HG03175 (cell line): ENCODE results near the gene MBLAC1.

Experiments used
- ATAC-seq: cut with Tn5 transposase; IDR thresholded peaks from one replicate; pipeline ENCODE4 v1.9.1; 2021; ENCODE audit warnings: mild to moderate bottlenecking, moderate library complexity; ENCODE audit not compliant: unreplicated experiment

MBLAC1 gene

DNA sequence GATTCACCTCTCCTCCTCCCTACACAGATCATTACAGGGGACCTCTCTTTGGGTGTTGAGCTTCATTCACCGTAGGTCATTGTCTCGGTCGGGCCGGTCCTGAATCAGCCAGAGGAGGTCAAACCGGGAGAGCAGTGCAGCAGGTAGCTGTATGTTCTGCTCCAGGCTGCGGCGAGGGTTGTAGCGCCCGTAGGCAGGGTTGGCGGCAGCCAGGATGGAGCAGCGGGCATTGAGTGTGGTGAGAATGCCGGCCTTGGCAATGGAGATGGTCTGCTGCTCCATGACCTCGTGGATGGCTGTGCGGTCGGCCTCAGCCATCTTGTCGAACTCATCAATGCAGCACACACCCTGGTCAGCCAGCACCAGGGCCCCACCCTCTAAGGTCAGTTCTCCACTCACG, 31.1 kb upstream of the MBLAC1 start:
- no peak for ATAC-seq

DNA sequence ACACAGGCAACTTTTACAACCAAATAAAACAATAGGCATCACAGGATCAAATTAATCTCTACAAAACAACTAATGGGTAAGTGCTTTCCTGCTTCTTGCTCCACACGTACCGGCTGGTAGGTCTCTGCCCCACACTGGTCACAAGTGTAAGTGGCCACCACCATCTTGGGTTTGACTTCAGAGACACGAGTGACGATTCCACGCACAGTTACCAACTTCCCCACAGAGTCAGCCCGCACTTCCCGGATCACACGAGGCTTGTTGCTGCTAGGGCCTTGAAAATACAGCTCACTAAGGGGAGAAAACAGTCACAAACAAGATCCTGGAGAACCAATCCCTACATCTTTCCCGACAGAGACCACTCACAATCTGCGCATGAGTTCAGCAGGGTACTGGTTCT, 27.9 kb upstream of the MBLAC1 start:
- no peak for ATAC-seq

DNA sequence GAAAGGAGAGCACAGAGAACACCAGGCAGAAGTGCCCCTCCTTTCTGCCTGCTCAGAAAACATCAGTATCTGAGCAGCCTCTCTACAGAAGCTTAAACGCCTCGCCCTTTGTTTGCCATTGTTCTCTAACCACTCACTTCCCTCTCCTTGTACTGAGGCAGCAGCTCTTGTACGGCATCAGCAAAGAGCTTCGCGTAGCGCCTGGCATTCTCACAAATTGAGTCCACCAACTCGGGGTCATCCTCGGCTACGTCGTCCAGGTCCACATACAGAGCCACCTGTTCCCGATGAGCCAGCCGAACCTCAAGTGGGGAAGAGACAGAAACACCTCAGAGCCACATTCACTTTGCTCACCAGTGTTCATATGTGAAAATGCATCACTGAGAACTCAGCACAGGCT, 27.3 kb upstream of the MBLAC1 start:
- ATAC-seq, result no peak

DNA sequence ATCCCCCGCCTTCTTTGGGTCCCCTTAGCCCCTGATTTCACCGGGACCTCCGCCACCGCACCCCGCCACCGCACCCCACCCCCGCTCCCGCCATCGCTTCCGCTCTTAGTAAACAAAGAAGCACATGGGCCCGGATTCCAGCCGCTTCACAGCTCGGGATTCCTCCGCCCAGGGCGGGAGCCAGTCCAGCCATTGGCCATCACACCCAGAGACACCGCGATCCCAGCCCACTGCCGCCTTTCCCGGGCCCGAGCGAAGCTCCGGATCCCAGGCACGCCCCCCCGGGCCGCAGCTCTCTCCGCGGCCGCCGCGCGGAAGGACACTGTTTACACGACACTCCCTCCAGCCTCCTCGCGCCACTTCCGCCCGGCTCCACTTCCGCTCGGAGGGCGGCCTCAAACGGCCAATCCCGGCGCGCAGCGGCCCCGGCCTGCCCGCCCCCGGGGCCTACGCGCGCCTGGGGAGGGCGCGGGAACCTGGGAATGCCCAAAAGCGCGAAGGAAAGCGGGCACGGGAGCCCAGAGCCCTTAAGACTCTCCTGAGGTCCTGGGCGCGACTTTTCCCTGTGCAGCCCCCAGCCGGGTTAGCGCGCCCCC, 26.2 kb upstream of the MBLAC1 start:
- peak; percentile 65 for ATAC-seq

DNA sequence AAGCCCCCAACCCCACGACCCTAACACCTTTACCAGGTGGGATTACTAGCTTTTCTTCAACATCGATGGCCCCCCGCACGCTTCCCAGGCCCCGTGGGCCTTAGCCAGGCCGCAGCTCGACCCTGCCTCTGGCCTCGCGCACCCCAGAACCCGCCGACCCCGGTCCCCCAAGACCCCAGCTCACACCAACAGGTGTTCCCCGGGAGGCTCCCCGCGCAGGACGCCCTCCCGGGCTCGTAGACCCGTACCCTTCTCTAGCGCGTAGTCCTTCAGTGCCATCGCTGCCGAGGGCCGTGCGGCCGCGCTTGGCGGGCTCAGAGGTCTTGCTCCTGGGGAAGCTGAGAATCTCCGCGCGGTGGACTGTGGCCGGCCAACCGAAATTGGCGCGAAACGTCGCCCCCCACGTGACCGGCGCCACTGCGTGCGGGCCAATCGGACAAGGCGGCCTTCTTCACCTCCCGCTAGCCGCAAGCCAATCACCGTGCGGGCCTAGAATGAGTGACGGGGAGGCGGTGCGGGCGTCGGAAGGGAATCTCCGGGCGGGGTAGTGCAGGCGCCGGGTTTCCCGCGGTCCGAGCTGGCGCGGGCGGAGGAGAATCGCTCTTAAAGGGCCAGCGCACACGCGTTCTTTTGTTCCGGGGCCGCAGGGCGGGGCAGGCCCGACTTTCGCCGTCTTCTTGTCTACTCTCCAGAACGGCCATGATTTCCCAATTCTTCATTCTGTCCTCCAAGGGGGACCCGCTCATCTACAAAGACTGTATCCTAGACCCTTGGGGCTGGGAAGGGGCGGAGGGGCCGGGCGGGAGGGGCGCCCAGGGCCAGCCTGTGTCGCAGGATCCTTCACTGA, 25.5 kb upstream of the MBLAC1 start, which contains the start of the genes AP4M1 and MCM7:
TSS of gene AP4M1 (plus strand) at position 628 of the 847 bp plus-strand sequence. CDS start at position 700, 72 bp downstream.
TSS of gene MCM7 (minus strand) at position 382 of the 847 bp plus-strand sequence. CDS start at position 279, 103 bp downstream.
- peak; percentile 87 for ATAC-seq

DNA sequence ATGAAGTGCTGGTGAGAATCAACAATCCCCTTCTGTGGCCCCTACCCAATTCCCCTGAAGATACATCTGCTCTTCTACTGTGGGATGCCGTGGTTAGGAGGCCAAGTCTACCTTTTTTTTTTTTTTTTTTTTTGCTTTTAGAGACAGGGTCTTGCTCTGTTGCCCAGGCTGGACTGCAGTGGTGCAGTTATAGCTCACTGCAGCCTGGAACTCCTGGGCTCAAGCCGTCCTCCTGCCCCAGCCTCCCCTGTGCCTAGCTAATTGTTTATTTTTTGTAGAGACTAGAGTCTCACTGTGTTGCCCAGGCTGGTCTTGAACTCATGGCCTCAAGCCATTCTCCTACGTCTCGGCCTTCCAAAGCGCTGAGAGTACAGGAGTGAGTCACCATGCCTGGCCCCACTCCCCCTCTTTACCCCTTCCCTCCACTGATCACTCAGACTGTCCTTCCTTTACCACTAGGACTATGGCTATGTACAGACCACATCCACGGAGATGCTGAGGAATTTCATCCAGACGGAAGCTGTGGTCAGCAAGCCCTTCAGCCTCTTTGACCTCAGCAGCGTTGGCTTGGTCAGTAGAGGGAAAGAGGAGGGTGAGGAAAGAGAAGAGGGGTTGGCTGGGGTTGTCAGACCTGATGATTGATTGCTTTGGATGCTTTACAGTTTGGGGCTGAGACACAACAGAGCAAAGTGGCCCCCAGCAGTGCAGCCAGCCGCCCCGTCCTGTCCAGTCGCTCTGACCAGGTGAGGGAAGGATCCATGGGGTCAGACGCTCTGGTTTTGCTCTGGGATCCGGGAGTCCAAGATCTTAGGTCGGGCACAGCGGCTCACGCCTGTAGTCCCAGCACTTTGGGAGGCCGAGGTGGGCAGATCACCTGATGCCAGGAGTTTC, 23.6 kb upstream of the MBLAC1 start:
- ATAC-seq, result no peak

DNA sequence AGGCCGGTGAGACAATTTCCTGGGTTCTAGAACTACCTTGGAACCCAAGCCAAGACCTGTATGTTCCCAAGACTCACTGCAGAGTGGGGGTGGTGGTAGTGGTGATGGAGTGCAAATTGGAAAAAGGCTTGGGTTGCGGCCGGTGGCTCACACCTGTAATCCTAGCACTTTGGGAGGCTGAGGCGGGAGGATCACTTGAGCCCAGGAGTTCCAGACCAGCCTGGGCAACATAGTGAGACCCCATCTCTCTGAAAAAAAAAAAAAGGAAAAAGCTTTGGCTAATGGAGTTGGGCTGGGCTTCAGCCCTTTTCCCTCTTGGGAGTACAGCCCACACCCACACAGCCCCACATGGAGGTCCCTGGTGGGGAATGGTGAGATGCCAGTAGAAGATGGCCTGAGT, 21.2 kb upstream of the MBLAC1 start:
- ATAC-seq, result no peak

DNA sequence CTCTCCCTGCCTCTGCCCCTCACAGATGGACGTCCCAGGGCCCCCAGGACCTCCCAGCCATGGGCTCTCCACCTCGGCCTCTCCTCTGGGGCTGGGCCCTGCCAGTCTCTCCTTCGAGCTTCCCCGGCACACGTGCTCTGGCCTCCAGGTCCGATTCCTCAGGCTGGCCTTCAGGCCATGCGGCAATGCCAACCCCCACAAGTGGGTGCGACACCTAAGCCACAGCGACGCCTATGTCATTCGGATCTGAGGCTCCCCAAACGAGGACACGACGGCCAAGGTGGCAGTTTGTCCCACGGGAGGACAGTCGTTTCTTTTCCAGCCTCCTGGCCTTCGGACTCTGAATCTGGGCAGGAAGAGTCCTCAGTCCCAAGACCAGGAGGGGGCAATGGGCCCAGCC, 20.1 kb upstream of the MBLAC1 start:
- no peak for ATAC-seq

DNA sequence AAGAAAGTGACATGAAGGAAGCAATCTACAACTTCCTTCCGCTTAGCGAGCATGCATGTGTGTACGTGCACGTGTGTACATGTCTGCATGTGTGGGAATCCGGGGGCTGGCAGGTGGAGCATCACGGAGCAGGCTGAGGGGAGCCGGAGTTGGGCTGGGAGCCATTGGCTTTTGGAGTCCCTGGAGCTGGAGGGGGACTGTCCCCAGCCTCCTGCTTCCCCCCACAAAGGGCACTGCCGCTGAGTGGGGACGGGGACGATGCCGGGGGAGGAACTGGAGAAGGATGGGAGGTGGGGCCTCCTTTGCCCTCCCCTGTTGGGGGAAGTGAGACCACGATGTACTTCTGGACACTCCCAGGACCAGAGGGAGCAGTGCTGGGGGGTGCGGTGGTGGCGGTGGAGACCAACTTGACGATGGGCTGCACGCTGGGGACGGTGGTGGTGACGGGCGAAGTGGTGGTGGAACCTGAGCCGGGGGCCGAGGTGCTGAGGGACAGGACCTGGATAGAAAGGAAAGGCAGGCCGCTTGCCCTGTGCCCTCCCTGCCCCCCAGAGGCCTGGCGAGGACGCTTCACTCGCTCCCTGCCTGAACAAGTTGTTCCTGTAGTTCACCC, 19.5 kb upstream of the MBLAC1 start:
- no peak for ATAC-seq

DNA sequence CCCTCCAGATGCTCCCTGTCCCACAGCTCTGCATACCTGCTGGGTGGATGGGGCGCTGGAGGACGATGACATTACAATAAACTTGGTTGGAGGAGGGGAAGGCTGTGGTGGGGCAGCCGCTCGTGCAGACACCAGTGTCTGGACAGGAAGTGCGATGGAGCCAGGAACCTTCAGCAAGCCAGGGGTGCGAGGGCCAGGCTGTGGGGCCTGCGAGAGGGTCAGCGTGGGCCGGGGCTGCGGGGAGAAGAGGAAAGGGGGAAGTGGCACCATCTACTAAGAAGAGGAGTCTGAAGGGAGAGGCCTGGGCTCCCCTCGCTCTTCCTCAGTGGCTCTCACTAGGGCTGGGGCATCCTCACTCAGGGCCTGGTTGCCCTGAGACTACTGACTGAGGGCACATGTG, 18.9 kb upstream of the MBLAC1 start:
- no peak for ATAC-seq

DNA sequence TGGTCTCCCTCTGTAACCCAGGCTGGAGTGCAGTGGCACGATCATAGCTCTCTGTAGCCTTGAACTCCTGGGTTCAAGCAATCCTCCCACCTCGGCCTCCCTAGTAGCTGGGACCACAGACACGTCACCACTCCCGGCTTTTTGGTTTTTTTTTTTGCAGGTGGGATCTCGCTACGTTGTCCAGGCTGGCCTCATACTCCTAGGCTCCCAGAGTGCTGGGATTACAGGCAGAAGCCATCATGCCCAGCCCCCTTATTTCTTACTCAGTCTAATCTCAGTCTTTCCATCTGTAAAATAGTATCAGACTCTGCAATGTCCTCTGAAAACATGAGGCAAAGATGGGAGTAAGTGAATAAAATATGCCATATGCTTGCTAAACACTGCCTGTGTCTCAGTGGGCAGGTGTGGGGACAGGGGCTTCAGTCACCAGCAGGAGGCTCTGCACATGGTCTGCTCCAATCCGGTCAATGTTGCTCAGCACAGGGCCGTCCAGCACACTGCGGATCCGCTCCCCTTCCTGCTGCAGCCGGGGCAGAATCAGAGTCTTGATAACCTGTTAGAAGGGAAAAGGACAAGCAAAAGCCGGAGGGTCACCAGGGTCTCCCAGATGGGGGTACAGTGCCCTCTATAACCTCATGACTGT, 17.1 kb upstream of the MBLAC1 start:
- ATAC-seq, result no peak

DNA sequence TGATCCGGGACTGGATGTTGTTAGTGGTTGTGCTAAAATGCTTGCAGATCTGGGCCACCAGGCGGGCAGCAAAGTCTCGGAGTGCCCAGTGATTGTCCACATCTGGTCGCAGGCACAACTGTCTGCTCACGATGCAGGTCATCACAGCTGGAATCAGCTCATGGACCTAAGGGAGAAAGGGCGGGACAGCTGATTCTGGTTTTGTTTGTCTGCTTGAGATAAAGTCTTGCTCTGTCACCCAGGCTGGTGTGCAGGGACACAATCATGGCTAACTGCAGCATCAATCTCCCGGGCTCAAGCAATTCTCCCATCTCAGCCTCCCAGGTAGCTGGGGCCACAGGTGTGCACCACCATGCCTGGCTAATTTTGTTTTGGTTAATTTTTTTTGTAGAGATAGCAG, 15.6 kb upstream of the MBLAC1 start:
- ATAC-seq, result no peak

DNA sequence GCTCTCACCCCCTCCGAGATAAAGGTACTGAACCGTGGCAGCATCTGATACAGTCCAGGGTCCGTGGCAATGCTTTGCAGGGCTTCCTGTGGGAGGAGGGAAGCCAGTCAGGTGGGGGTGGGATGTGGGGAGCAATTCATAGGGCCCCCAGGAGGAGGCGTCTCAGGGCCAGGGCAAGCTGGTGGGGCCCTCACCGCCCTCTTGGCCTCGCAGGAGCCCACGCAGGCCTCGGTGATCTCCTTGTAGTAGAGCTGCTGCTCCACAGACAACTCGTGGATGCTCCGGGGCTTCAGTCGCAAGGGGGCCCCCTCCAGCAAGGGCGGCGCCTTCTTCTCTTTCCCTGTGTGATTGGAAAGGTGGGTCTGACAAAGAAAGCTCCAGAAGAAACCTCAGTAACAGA, 14.9 kb upstream of the MBLAC1 start:
- no peak for ATAC-seq

DNA sequence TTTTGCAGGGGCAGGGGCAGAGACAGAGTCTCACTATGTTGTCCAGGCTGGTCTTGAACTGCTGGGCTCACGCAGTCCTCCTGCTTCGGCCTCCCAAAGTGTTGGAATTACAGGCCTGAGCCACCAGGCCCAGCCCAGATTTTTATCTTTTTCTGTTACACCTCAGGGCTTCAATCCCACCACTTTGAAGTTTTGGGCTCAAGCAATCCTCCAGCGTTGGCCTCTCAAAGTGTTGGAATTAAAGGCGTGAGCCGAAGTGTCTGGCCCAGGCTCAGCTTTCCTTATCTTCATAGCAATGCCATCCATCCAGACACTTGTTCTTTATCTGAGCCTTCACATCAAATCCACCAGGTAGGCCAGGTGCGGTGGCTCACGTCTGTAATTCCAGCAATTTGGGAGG, 11.7 kb upstream of the MBLAC1 start:
- ATAC-seq, result no peak

DNA sequence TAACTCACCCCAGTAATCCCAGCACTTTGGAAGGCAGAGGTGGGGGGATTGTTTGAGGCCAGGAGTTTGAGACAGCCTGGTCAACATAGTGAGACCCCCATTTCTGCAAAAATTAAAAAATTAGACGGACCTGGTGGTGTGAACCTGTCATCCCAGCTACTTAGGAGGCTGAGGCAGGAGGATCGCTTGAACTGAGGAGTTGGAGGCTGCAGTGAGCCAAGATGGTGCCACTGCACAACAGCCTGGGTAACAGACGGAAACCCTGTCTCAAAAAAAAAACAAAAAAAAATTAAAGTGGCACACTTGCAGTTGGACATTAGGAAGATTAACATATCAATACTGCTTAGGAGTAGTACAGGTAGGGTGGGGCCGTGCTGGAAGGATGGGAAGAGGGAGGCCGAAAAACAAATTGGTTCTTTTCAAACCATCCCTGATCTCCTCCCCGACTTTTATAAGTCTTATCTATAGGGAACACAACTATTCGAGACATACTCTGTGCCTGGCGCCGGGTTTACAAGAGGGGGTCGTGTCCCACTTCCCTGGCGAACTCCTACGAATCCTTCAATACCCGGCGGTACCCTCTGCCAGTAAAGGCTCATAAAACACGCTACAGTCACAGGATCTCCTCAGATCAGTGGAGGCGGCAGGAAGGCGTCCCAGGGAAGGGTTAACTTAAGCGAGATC, 8.2 kb upstream of the MBLAC1 start:
- no peak for ATAC-seq

DNA sequence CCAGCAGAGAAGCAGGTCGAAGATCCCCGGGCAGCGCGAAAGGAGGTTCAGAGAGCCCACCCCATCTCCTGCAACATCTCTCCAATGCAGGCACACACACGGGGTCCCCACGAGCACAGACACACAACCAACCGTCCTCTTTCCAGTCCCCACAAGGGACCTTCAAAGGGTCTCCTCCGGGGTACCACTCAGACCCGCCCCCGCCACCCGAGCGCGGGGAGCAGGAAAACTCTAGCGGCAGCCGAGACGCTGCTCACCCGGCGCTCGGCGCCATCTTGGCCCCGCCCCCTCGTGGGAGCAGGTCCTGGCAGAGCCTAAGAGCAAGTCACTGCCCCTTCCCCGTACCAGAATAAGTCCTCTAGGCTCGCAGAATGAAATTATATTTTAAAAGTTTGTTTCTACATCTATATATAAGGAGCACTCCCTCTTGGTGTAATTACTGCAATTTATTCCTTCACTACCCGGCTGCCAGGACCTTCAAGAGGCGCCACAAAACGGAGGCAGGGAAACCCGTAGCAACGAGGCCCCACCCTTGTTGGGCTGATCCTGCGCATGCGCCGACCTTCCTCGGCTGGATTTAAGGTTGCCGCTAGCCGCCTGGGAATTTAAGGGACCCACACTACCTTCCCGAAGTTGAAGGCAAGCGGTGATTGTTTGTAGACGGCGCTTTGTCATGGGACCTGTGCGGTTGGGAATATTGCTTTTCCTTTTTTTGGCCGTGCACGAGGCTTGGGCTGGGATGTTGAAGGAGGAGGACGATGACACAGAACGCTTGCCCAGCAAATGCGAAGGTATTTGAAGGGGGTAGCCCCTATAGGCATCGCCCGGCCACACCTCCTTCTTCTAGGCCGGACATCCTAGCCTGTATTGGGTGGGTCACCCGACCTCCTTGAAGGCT, 7.4 kb upstream of the MBLAC1 start, which contains the start of the genes CNPY4 and TAF6:
TSS of gene CNPY4 (plus strand) at position 563 of the 898 bp plus-strand sequence. CDS start at position 674, 111 bp downstream.
TSS of gene TAF6 (minus strand) at position 287 of the 898 bp plus-strand sequence. CDS start 5,149 bp downstream, outside the sequence.
- peak; percentile 70 for ATAC-seq

DNA sequence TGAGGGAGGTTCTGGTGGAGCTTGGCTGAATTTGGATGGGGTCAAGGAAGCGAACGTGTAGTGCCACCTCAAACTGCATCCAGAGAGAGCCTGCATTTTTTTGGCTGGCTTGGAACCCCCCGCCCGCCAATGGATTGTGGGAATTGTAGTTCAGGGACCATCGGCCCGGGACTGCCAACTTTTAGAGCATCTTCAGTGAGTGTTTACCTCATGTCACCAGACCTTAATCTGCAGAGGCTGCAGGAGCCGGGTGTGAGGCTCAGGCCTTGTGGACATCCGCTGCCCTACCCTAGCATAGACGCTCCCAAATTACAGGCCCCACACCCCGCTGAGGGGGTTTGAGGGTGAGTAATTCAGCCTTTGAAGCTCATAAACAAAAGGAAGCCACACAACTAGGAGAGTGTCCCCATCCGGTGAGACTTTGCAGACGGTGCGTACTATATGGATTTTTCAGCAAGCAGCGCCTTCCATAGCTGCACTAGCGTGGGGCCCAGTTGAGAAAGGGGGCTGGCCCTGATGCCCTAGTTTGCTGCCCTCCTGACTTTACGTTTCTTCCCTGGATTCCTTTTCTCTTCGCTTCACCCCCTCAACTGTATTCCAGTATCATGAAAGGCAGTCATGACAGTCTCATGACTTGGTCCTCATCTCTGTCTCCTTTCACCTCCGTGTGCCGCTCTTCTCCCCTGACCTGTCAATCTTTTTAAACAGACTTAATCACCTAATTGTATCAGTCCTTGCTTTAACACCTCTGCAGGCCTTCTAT, 6.6 kb upstream of the MBLAC1 start:
- ATAC-seq, result peak; percentile 23

DNA sequence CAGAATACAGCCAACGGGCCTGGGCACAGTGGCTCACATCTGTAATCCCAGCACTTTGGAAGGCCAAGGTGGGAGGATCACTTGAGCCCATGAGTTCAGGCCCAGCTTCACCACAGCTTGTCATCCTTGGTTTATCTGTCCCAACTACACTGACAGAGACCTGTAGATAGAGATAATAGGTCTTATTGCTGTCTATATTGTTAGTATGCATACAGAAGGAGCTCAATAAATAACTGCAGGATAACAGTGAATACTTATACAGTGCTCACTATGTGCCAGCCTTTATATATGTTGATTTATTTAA, 6.1 kb upstream of the MBLAC1 start:
- ATAC-seq, result no peak
